HG02970 (cell line): ENCODE results near the gene RTF2.

Experiments used
- ATAC-seq: cut with Tn5 transposase; IDR thresholded peaks from one replicate; pipeline ENCODE4 v1.9.1; 2021; ENCODE audit warnings: mild to moderate bottlenecking, moderate library complexity, moderate number of reproducible peaks; ENCODE audit not compliant: unreplicated experiment, low FRiP score

RTF2 gene

GRCh38 chr20:56437196-56437960, 31.0 kb upstream of the RTF2 start:
- ATAC-seq, result no peak

- no peak for ATAC-seq
These were observed 30.1 kb upstream of the RTF2 start for GRCh38 chr20:56438284-56438683.

- no peak for ATAC-seq
These were observed 28.6 kb upstream of the RTF2 start for GRCh38 chr20:56439771-56440291.

- no peak for ATAC-seq
These were observed 27.9 kb upstream of the RTF2 start for GRCh38 chr20:56440346-56441007.

- no peak for ATAC-seq
These were observed 25.8 kb upstream of the RTF2 start for GRCh38 chr20:56442389-56443365.

- ATAC-seq, result no peak
These were observed 24.5 kb upstream of the RTF2 start for GRCh38 chr20:56443654-56444540.

GRCh38 chr20:56445130-56445529, 23.3 kb upstream of the RTF2 start:
- ATAC-seq, result no peak

GRCh38 chr20:56445540-56445939, 22.9 kb upstream of the RTF2 start:
- ATAC-seq, result no peak

- no peak for ATAC-seq
These were observed 21.2 kb upstream of the RTF2 start for GRCh38 chr20:56447227-56447626.

GRCh38 chr20:56449459-56449858, 19.0 kb upstream of the RTF2 start:
- ATAC-seq, result no peak

GRCh38 chr20:56451056-56451765, 17.2 kb upstream of the RTF2 start:
- ATAC-seq, result no peak

GRCh38 chr20:56453352-56453751, 15.1 kb upstream of the RTF2 start:
- ATAC-seq, result no peak

GRCh38 chr20:56454754-56455153, 13.7 kb upstream of the RTF2 start:
- ATAC-seq, result no peak

- no peak for ATAC-seq
These were observed 10.1 kb upstream of the RTF2 start for GRCh38 chr20:56458206-56458821.

GRCh38 chr20:56460459-56460858, 8.0 kb upstream of the RTF2 start:
- no peak for ATAC-seq

GRCh38 chr20:56461576-56461975, 6.9 kb upstream of the RTF2 start:
- ATAC-seq, result no peak

GRCh38 chr20:56463428-56463827, 5.0 kb upstream of the RTF2 start:
- no peak for ATAC-seq

GRCh38 chr20:56465997-56466396, 2.4 kb upstream of the RTF2 start:
- ATAC-seq, result no peak

GRCh38 chr20:56467968-56468315, 485 bp upstream of the RTF2 start:
- ATAC-seq, result no peak
